Bronchial epithelial cell (primary cell): ENCODE data around the gene SUMF2. TPM values are rescaled to one million over a fixed set of nuclear protein-coding genes. Genes with fewer than 3 reads are reported as not detected.
"Not testable (repeated sequence)": the region's sequence is repeated elsewhere in the genome, so short reads cannot be mapped to it uniquely, and the experiment has no call there.

ENCODE experiments used
- DNase-seq: peaks from one replicate; pipeline ENCODE4 v3.0.0-alpha.2; 2010; ENCODE audit warnings: low read depth
- FAIRE-seq: peaks from 2 replicates; lab custom pipeline; 2011; peaks lifted over from hg19 to GRCh38; lab: Jason Lieb, UNC
- H3K27me3 ChIP-seq: 2 replicates; pipeline ENCODE4 v1.5.1; 2011; ENCODE audit warnings: low read length; ENCODE audit not compliant: control insufficient read depth, insufficient read depth
- H3K36me3 ChIP-seq: 2 replicates; pipeline ENCODE4 v1.5.1; 2011; ENCODE audit warnings: low read length; ENCODE audit not compliant: control insufficient read depth, insufficient read depth
- H3K4me3 ChIP-seq: 2 replicates; pipeline ENCODE4 v1.5.1; 2011; ENCODE audit warnings: mild to moderate bottlenecking, low read depth, low read length, control low read depth
- CTCF ChIP-seq: IDR thresholded peaks from 2 replicates; pipeline ENCODE4 v1.5.1; 2011; ENCODE audit warnings: mild to moderate bottlenecking, moderate library complexity, low read length, control low read depth, inconsistent platforms; ENCODE audit not compliant: insufficient read depth, severe bottlenecking
- total RNA-seq: library from RNA; depleted of rRNA; stranded (reverse); fragments of >200 nt; gene quantifications from 2 replicates; pipeline ENCODE4 v1.2.1, GENCODE V29; 2014

The SUMF2 gene
- total RNA-seq, 1 donor from 2014 or later = 220 TPM

- DNase-seq (no peak), FAIRE-seq (no peak)
- Histone ChIP-seq H3K4me3 (no peak overlapping the region), H3K36me3 (no peaks in the 10 kb centered on the region), H3K27me3 (no peaks in the 10 kb centered on the region)
- no peak for TF ChIP-seq CTCF
Observed at GRCh38 chr7:56048245-56048644, 15.8 kb upstream of the SUMF2 start.

- not testable (repeated sequence) for FAIRE-seq, DNase-seq
Observed at GRCh38 chr7:56048763-56049162, 15.3 kb upstream of the SUMF2 start.

GRCh38 chr7:56051053-56051338 is 13.1 kb upstream of the SUMF2 start:
- DNase-seq (no peak), FAIRE-seq (no peak)
- H3K4me3 ChIP-seq = peak overlapping the region; percentile 90
- H3K27me3 ChIP-seq = no peaks in the 10 kb centered on the region
- TF ChIP-seq CTCF = no peak
- H3K36me3 ChIP-seq = peaks cover 4% of the 10 kb centered on the region

More at GRCh38 chr7:56048763-56049162, 15.3 kb upstream of the SUMF2 start:
- not testable (repeated sequence) for H3K27me3 ChIP-seq, H3K4me3 ChIP-seq, H3K36me3 ChIP-seq

GRCh38 chr7:56051339-56052191 is 12.5 kb upstream of the SUMF2 start, which contains the start of the genes CCT6A and PSPH:
Gene CCT6A, plus strand, starts transcription at chr7:56051765. Its CDS starts 84 bp downstream, at chr7:56051849.
Gene PSPH, minus strand, starts transcription at chr7:56051444. Its CDS starts 30,232 bp downstream, at chr7:56021212.
- H3K36me3 ChIP-seq = peaks cover 7% of the 10 kb centered on the region
- TF ChIP-seq CTCF = no peak
- no peak for FAIRE-seq
- no peaks in the 10 kb centered on the region for H3K27me3 ChIP-seq
- DNase-seq = peak; percentile 94
- H3K4me3 ChIP-seq = peak within 1 kb of the TSS; percentile 90

- Histone ChIP-seq H3K4me3 (no peak overlapping the region), H3K27me3 (no peaks in the 10 kb centered on the region), H3K36me3 (peaks cover 9% of the 10 kb centered on the region)
- no peak for TF ChIP-seq CTCF
- DNase-seq (no peak), FAIRE-seq (no peak)
Observed at GRCh38 chr7:56053379-56053778, 10.7 kb upstream of the SUMF2 start.

- no peak for TF ChIP-seq CTCF
- H3K4me3 ChIP-seq = no peak overlapping the region
- no peaks in the 10 kb centered on the region for H3K27me3 ChIP-seq
- DNase-seq = no peak
- FAIRE-seq = no peak
- H3K36me3 ChIP-seq = peaks cover 12% of the 10 kb centered on the region
Observed at GRCh38 chr7:56053993-56054392, 10.1 kb upstream of the SUMF2 start.
